Gastroesophageal sphincter (tissue), 3 donors: ENCODE results near the gene SCN7A.

ENCODE experiments used
- EP300 ChIP-seq: sonication (generic); formaldehyde crosslinking; IDR thresholded peaks from one replicate; pipeline ENCODE4 v1.6.1; 2017; ENCODE audit warnings: antibody characterized with exemption, mild to moderate bottlenecking
- POLR2A ChIP-seq, 2 donors: fragments of 450-650 bp; IDR thresholded peaks; one replicate each; pipeline ENCODE4 v1.6.1; 2017; ENCODE audit warnings: antibody characterized with exemption in 2 of 2, mild to moderate bottlenecking in 2 of 2, moderate library complexity in 1 of 2
- POLR2AphosphoS5 ChIP-seq: sonication (generic); formaldehyde crosslinking; IDR thresholded peaks from one replicate; pipeline ENCODE4 v1.6.1; 2017; ENCODE audit warnings: antibody characterized with exemption
- TF ChIP-seq, protein P1 (sequence below), 4 experiments: fragments of 200-600 bp in 2 of 4; fragments of 450-650 bp in 2 of 4; sonication (generic) in 1 of 4; IDR thresholded peaks; one replicate each; pipeline ENCODE4 v1.5.1; 2017 to 2019; ENCODE audit warnings: antibody characterized with exemption in 4 of 4, mild to moderate bottlenecking in 2 of 4, moderate library complexity in 2 of 4

DNA sequence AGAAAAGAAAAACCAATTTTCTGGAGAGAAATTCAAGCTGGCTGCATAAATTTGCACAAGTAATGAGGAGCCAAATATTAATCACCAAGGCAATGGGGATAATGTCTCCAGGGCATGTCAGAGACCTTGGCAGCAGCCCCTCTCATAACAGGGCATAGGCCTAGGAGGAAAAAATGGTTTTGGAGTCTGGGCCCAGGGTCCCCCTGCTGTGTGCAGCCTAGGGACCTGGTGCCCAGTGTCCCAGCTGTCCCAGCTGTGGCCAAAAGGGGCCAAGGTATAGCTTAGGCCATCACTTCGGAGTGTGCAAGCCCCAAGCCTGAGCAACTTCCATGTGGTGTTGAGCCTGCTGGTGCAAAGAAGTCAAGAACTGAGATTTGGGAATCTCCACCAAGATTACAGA, 57.1 kb downstream of the SCN7A start:
- TF ChIP-seq, protein P1, sequence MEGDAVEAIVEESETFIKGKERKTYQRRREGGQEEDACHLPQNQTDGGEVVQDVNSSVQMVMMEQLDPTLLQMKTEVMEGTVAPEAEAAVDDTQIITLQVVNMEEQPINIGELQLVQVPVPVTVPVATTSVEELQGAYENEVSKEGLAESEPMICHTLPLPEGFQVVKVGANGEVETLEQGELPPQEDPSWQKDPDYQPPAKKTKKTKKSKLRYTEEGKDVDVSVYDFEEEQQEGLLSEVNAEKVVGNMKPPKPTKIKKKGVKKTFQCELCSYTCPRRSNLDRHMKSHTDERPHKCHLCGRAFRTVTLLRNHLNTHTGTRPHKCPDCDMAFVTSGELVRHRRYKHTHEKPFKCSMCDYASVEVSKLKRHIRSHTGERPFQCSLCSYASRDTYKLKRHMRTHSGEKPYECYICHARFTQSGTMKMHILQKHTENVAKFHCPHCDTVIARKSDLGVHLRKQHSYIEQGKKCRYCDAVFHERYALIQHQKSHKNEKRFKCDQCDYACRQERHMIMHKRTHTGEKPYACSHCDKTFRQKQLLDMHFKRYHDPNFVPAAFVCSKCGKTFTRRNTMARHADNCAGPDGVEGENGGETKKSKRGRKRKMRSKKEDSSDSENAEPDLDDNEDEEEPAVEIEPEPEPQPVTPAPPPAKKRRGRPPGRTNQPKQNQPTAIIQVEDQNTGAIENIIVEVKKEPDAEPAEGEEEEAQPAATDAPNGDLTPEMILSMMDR (IDR thresholded peaks at IDR 0.05) = no peak
- TF ChIP-seq EP300 (no peak), POLR2A (IDR thresholded peaks at IDR 0.05) (no peak), POLR2AphosphoS5 (no peak)
